Neural cell (in vitro differentiated cells): ENCODE results near the gene CTSO. TPM values are rescaled to one million over a fixed set of nuclear protein-coding genes. Genes with fewer than 3 reads are reported as not detected.
A peak's percentile ranks its signal among the peaks of the same experiment; 100 is the strongest.

ENCODE experiments used
- H2AFZ ChIP-seq: fragments of 200-600, 300-800 bp; sonication (generic), shearing (Covaris generic); 2 replicates; pipeline ENCODE4 v1.6.0; 2014; ENCODE audit warnings: low read depth, mild to moderate bottlenecking, antibody characterized with exemption, low read length, moderate library complexity
- H3F3A ChIP-seq: fragments of 200-600 bp; shearing (Covaris generic); 2 replicates; pipeline ENCODE4 v1.6.1; 2016; ENCODE audit warnings: mild to moderate bottlenecking, moderate library complexity, mixed read lengths, antibody characterized with exemption, low read length; ENCODE audit not compliant: insufficient read depth, poor library complexity, severe bottlenecking
- H3K27ac ChIP-seq: fragments of 200-600, 300-800 bp; sonication (generic), shearing (Covaris generic); 2 replicates; pipeline ENCODE4 v1.5.1; 2014; ENCODE audit warnings: mild to moderate bottlenecking, low read length, moderate library complexity
- H3K27me3 ChIP-seq: fragments of 300-800, 200-600 bp; sonication (generic), shearing (Covaris generic); 2 replicates; pipeline ENCODE4 v1.6.0; 2014; ENCODE audit warnings: mild to moderate bottlenecking, low read depth, low read length, moderate library complexity; ENCODE audit not compliant: insufficient read depth
- H3K36me3 ChIP-seq: fragments of 300-800, 200-600 bp; sonication (generic), shearing (Covaris generic); 2 replicates; pipeline ENCODE4 v1.5.1; 2014; ENCODE audit warnings: mild to moderate bottlenecking, antibody characterized with exemption, low read length, moderate library complexity; ENCODE audit not compliant: insufficient read depth
- H3K4me2 ChIP-seq: fragments of 300-800, 200-600 bp; sonication (generic), shearing (Covaris generic); 2 replicates; pipeline ENCODE4 v1.6.0; 2014; ENCODE audit warnings: mild to moderate bottlenecking, low read length
- H3K4me3 ChIP-seq: fragments of 300-800, 200-600 bp; sonication (generic), shearing (Covaris generic); 2 replicates; pipeline ENCODE4 v1.5.1; 2014; ENCODE audit warnings: mild to moderate bottlenecking, low read length, moderate library complexity
- H3K79me2 ChIP-seq: fragments of 200-600 bp; shearing (Covaris generic); replicated peaks from 2 replicates; pipeline ENCODE4 v1.6.0; 2014; ENCODE audit warnings: mild to moderate bottlenecking, low read length, moderate library complexity; ENCODE audit not compliant: insufficient read depth
- H3K9ac ChIP-seq: fragments of 300-800, 200-600 bp; sonication (generic), shearing (Covaris generic); 2 replicates; pipeline ENCODE4 v1.6.1; 2016; ENCODE audit warnings: mild to moderate bottlenecking, low read length, mixed read lengths
- H3K9me2 ChIP-seq: fragments of 200-600 bp; shearing (Covaris generic); 2 replicates; pipeline ENCODE4 v1.6.1; 2016; ENCODE audit warnings: mild to moderate bottlenecking, low read length, mixed read lengths; ENCODE audit not compliant: insufficient read depth
- H3K9me3 ChIP-seq: fragments of 200-600, 300-800 bp; sonication (generic), shearing (Covaris generic); 2 replicates; pipeline ENCODE4 v1.6.1; 2016; ENCODE audit warnings: mild to moderate bottlenecking, mixed run types, low read length, moderate library complexity, mixed read lengths
- H4K20me1 ChIP-seq: fragments of 200-600 bp; shearing (Covaris generic); 2 replicates; pipeline ENCODE4 v1.6.1; 2016; ENCODE audit warnings: mild to moderate bottlenecking, mixed run types; ENCODE audit not compliant: insufficient read depth
- CTCF ChIP-seq: fragments of 450-650 bp; IDR thresholded peaks from 2 replicates; pipeline ENCODE4 v1.5.1; 2014; ENCODE audit warnings: antibody characterized with exemption, mild to moderate bottlenecking, moderate library complexity; ENCODE audit not compliant: poor library complexity, severe bottlenecking
- EP300 ChIP-seq: fragments of 450-650 bp; conservative IDR thresholded peaks from 2 replicates; pipeline ENCODE4 v1.6.1; 2014; ENCODE audit warnings: antibody characterized with exemption, mild to moderate bottlenecking, moderate library complexity; ENCODE audit not compliant: poor library complexity, severe bottlenecking
- MXI1 ChIP-seq: fragments of 450-650 bp; conservative IDR thresholded peaks from 2 replicates; pipeline ENCODE4 v1.6.1; 2014; ENCODE audit warnings: antibody characterized with exemption, mild to moderate bottlenecking; ENCODE audit not compliant: poor library complexity, severe bottlenecking
- POLR2AphosphoS5 ChIP-seq: IDR thresholded peaks from 2 replicates; pipeline ENCODE4 v1.6.1; 2012
- RAD21 ChIP-seq: fragments of 450-650 bp; conservative IDR thresholded peaks from 2 replicates; pipeline ENCODE4 v1.6.1; 2014; ENCODE audit warnings: antibody characterized with exemption, mild to moderate bottlenecking, moderate library complexity
- REST ChIP-seq: IDR thresholded peaks from 2 replicates; pipeline ENCODE4 v1.6.1; 2012; ENCODE audit warnings: borderline replicate concordance
- SMC3 ChIP-seq: fragments of 450-650 bp; conservative IDR thresholded peaks from 2 replicates; pipeline ENCODE4 v1.6.1; 2014; ENCODE audit warnings: antibody characterized with exemption, mild to moderate bottlenecking, moderate library complexity; ENCODE audit not compliant: poor library complexity
- TAF1 ChIP-seq: IDR thresholded peaks from 2 replicates; pipeline ENCODE4 v1.6.1; 2012; ENCODE audit warnings: low read depth
- polyA plus RNA-seq: library from polyadenylated mRNA; depleted of rRNA; stranded (reverse); fragments of >200 nt; gene quantifications from 2 replicates; pipeline ENCODE4 v1.2.3, GENCODE V29; 2014

Gene CTSO
- polyA plus RNA-seq, 1 donor from 2014 or later, result 0.16 TPM

DNA sequence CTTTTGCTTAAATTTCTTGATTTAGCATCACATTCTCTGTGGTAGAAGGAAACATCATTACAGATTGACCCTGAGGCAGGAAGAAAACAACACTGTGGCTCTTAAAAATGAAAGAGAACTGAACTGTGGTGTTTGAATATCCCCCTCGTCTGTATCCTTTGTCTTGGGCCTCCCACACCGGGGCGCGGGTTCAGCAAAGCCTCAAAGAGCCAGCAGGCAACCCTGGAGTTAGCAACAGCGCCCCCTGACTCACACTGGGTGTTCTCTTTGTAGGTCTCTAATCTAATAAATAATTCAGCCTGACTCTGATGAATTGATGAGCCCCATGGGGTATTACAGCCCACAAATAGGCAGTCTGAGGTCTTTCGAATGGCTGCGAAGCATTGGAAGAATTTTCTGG lies 46.1 kb upstream of the CTSO start:
- Histone ChIP-seq H3F3A (no peaks in the 10 kb centered on the region), H3K9ac (no peak overlapping the region), H3K27me3 (no peaks in the 10 kb centered on the region), H3K9me2 (no peaks in the 10 kb centered on the region), H3K27ac (peak overlapping the region; percentile 32), H2AFZ (peak overlapping the region; percentile 34), H3K36me3 (no peaks in the 10 kb centered on the region), H3K9me3 (no peaks in the 10 kb centered on the region), H3K4me2 (no peak overlapping the region), H3K79me2 (no peaks in the 10 kb centered on the region), H4K20me1 (no peaks in the 10 kb centered on the region), H3K4me3 (no peak overlapping the region)
- TF ChIP-seq SMC3, result no peak
- peak; percentile 54 for TF ChIP-seq CTCF
- peak; percentile 30 for TF ChIP-seq RAD21

GRCh38 chr4:155995069-155995468 lies 41.4 kb upstream of the CTSO start:
- TF ChIP-seq SMC3 (no peak), REST (no peak), MXI1 (no peak), POLR2AphosphoS5 (no peak), CTCF (no peak), EP300 (no peak), TAF1 (no peak)
- Histone ChIP-seq H3K9ac (no peak overlapping the region), H3F3A (no peaks in the 10 kb centered on the region), H3K9me2 (no peaks in the 10 kb centered on the region), H3K4me3 (no peak overlapping the region), H3K27ac (no peak overlapping the region), H3K79me2 (no peaks in the 10 kb centered on the region), H3K36me3 (no peaks in the 10 kb centered on the region), H2AFZ (no peak overlapping the region), H4K20me1 (no peaks in the 10 kb centered on the region), H3K27me3 (no peaks in the 10 kb centered on the region), H3K9me3 (no peaks in the 10 kb centered on the region), H3K4me2 (no peak overlapping the region)
